ENCODE measurements around the gene DVL1.
A peak's percentile ranks its signal among the peaks of the same experiment; 100 is the strongest.

Gene DVL1

DNA sequence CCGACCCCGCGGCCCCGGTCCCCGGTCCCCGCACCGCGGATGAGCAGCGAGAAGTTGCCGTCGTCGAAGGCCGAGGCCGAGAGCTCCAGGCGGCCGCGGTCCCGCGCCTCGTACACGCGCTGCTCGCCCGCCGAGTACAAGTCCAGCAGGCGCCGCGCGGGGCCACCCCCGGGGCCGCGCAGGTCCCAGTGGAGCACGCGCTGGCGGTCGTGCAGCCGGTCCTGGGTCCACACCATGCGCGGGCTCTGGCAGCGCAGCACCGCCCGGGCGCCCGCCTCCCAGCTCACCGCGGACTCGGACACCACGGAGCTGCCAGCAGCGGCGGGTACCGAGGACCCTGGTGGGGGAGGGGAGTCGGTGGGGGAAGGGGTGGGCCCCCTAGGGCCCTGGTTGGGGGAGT lies 6.2 kb upstream of the DVL1 start:
- ATAC-seq (ENCODE audit: low read depth) = no peak
- Mint-ChIP-seq H3K27ac (no peak overlapping the region), H3K4me1 (peaks cover 19% of the 10 kb centered on the region), H3K4me3 (no peak overlapping the region), H3K9me3 (no peaks in the 10 kb centered on the region), H3K36me3 (peaks cover 2% of the 10 kb centered on the region), H3K27me3 (peaks cover 15% of the 10 kb centered on the region)
- no peak for DNase-seq (ENCODE audit: low spot score in 2 of 2)

DNA sequence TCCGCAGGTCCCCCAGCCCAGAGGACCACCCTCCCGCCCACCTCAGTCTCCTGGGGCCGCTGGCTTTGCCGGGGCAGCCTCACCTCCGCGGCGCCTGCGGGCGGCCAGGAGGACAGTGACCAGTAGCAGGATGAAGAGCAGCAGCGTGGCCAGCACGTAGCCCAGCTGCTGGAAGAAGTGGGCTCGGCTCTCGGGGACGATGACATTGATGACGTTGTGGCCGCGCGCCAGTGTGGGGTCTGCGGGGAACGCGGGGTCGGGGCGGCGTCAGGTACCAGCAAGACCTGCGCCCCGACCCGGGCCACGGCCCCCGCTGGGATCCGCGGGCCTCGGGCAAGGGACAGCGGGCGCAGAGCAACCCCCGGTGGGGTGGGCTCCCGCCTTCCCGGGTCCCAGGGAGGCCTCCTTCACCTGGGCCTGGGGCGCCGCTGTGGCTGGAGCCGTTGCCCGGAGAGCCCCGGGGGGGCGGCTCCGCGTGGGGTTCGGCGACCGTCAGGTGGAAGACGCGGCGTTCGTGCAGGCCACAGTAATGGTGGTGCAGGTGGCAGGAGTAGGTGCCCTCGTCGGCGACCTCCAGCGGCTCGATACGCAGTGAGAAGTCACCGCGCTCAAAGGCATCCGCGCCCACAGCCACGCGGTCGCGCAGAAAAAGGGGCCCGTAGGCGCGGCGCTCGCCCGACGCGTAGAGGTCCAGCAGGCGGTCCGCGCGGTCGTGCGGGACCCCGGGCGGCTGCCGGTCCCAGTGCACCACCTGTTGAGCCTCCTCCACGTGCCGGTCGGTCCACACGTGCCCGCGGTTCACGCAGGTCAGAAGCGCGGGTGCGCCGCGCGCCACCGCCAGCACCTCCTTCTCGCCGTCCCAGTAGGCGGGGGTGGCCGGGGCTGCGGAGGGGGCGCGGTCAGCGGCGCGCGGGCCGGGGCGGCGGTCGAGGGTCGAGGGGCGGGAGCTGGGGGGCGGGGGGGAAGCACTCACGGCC lies 5.3 kb upstream of the DVL1 start:
- Mint-ChIP-seq H3K4me1 (peaks cover 19% of the 10 kb centered on the region), H3K27me3 (peaks cover 14% of the 10 kb centered on the region), H3K36me3 (peaks cover 2% of the 10 kb centered on the region), H3K27ac (no peak overlapping the region), H3K4me3 (peak overlapping the region; percentile 55), H3K9me3 (no peaks in the 10 kb centered on the region)
- DNase-seq (ENCODE audit: low spot score in 2 of 2) (peak in 1 of 2 donors; percentile 30), ATAC-seq (ENCODE audit: low read depth) (peak; percentile 22)

- no peak overlapping the region for H3K27ac Mint-ChIP-seq
- ATAC-seq (ENCODE audit: low read depth) = no peak
- H3K4me3 Mint-ChIP-seq = no peak overlapping the region
- no peaks in the 10 kb centered on the region for H3K9me3 Mint-ChIP-seq
- peaks cover 2% of the 10 kb centered on the region for H3K36me3 Mint-ChIP-seq
- H3K27me3 Mint-ChIP-seq = peaks cover 14% of the 10 kb centered on the region
- DNase-seq (ENCODE audit: low spot score in 2 of 2) = peak in 1 of 2 donors; percentile 41
- H3K4me1 Mint-ChIP-seq = peaks cover 15% of the 10 kb centered on the region
Measured at GRCh38 chr1:1353389-1354151, 4.4 kb upstream of the DVL1 start.

GRCh38 chr1:1352786-1353388 lies 3.7 kb upstream of the DVL1 start:
- H3K4me1 Mint-ChIP-seq = peaks cover 15% of the 10 kb centered on the region
- peak overlapping the region; percentile 55 for H3K4me3 Mint-ChIP-seq
- H3K27ac Mint-ChIP-seq = no peak overlapping the region
- H3K27me3 Mint-ChIP-seq = peaks cover 14% of the 10 kb centered on the region
- H3K9me3 Mint-ChIP-seq = no peaks in the 10 kb centered on the region
- DNase-seq (ENCODE audit: low spot score in 2 of 2) (no peak), ATAC-seq (ENCODE audit: low read depth) (peak; percentile 18)
- H3K36me3 Mint-ChIP-seq = peaks cover 2% of the 10 kb centered on the region

GRCh38 chr1:1351511-1352427 lies 2.6 kb upstream of the DVL1 start:
- no peak for ATAC-seq (ENCODE audit: low read depth)
- H3K27ac Mint-ChIP-seq = peak overlapping the region; percentile 23
- peaks cover 2% of the 10 kb centered on the region for H3K36me3 Mint-ChIP-seq
- peak overlapping the region; percentile 55 for H3K4me3 Mint-ChIP-seq
- H3K9me3 Mint-ChIP-seq = no peaks in the 10 kb centered on the region
- DNase-seq (ENCODE audit: low spot score in 2 of 2) = no peak
- H3K27me3 Mint-ChIP-seq = peaks cover 9% of the 10 kb centered on the region
- peaks cover 22% of the 10 kb centered on the region for H3K4me1 Mint-ChIP-seq

DNA sequence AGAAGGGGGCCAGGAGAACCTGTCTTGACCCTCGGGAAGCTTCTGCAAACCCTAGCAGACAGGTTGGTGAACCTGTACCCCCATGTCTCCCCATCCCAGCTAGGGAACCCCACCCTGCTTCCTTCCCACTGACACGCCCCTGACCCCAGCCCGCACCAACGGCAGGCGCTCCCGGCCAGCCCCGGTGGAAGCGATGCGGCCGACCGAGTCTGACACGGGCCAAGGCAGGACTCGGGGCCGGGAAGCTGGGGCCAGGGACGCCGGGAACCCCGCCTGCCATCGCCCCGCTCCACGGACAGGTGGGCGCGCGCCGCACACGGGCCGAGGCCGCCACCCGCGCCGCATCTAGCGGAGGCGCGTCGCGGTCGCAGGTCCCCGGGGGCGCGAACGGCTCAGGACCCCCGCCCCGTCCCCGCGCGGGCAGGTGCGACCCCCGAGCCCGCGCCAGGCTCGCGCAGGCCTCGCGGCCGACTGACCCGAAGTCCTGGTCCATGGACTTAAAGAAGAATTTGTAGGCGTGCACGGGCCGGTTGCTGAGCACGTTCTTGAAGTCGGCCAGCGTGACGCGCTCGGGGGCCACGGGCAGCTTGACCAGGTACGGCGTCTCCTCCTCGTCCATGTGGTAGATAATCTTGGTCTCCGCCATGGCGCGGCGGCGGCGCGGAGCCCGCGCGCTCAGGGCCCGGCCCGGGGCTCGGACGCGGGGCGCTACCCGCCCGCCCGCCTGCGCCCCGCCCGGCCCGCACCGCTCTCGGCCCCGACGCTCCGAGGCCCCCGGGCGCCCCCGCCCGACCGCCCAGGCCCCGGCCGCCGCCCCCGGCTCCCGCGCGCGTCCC lies 580 bp downstream of the DVL1 start:
- peak overlapping the region; percentile 84 for H3K4me3 Mint-ChIP-seq
- peaks cover 2% of the 10 kb centered on the region for H3K36me3 Mint-ChIP-seq
- ATAC-seq (ENCODE audit: low read depth) (peak; percentile 42), DNase-seq (ENCODE audit: low spot score in 2 of 2) (no peak)
- H3K27me3 Mint-ChIP-seq = peaks cover 8% of the 10 kb centered on the region
- H3K4me1 Mint-ChIP-seq = peaks cover 21% of the 10 kb centered on the region
- no peak overlapping the region for H3K27ac Mint-ChIP-seq
- H3K9me3 Mint-ChIP-seq = no peaks in the 10 kb centered on the region

DNA sequence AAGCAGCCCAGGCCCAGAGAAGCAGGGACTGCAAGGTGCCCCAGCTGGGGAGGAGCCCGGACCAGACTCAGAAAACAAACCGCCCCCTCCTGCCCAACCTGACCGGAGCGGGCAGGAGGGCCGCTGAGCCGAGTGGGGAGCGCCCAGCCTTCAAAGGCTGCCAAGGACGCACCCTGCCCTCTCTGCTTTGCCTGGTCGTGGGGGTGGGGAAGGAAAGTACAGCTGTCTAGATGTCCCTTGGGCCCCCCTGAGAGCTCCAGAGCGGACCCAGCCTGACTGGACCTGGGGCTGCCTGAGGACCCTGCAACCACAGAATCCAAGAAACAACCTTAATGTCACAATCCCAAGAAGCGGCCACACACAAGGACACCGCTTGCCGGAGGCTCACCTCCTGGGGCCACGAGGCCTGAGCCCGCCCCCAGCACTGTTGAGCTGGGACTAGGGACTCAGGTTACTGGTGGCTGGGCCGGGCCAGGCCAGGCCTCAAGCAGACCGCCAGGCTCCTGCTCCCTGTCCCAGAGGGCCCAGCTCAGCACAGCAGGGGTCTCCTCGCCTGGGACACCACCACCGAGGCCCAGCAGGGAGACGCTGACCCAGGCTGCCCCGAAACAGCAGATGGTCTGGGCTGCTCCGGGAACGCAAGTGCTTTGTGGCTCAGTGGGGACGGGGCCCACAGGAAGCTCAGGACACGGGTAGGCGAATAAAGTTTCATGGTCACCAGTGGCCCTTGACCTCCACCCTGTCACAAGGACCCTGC lies 1.4 kb downstream of the DVL1 start:
- Mint-ChIP-seq H3K9me3 (no peaks in the 10 kb centered on the region), H3K4me3 (peak overlapping the region; percentile 84), H3K36me3 (peaks cover 3% of the 10 kb centered on the region), H3K4me1 (peaks cover 19% of the 10 kb centered on the region), H3K27me3 (peaks cover 7% of the 10 kb centered on the region), H3K27ac (no peak overlapping the region)
- ATAC-seq (ENCODE audit: low read depth) (no peak), DNase-seq (ENCODE audit: low spot score in 2 of 2) (no peak)

DNA sequence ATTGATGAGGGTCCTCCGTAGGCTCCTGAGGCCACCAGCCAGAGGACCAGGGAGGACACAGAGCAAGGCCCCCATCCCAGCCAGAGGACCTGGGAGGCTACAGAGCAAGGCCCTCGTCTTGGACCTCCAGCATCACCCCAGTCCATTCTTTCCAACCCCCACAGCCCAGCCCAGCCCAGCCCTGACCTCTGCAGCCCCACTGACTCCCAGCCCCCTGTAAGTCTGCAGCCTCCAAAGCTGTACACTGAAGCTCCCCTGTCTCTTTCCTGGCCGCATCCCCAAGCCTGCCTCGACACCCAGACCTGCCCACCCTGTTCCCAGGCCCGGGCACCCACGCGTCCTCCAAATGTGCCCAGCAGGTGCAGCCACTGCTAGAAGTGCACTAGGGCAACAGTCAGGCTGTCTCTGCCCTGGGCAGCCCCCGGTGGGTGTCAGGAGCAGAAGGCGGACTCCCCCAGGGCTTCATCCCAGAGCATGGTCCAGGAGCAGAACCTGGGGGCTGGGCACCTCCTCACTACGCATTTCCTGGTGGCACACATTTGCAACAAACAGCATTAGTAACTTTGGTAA lies 2.1 kb downstream of the DVL1 start:
- no peak overlapping the region for H3K27ac Mint-ChIP-seq
- peak overlapping the region; percentile 34 for H3K4me3 Mint-ChIP-seq
- no peak for DNase-seq (ENCODE audit: low spot score in 2 of 2)
- no peak for ATAC-seq (ENCODE audit: low read depth)
- H3K27me3 Mint-ChIP-seq = peaks cover 1% of the 10 kb centered on the region
- H3K4me1 Mint-ChIP-seq = peaks cover 12% of the 10 kb centered on the region
- no peaks in the 10 kb centered on the region for H3K9me3 Mint-ChIP-seq
- H3K36me3 Mint-ChIP-seq = peaks cover 2% of the 10 kb centered on the region

DNA sequence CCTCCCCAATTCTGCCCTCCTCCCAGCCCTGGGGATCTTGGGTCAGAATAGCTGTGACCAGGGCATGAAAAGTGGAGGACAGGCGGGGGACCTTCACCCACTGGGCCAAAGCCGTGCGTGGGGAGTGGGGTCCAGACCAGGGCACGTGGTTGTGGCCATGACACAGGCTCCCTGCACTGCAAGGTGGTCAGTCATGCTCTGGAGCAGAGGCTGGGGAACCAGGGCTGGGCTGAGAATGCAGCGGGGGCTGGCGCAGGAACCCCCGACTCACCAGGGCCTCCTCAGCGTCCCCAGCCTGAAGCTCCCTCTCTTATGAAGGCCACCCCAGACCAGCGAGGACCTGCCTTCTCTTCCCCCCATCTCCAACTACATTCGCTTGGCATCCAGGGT lies 2.7 kb downstream of the DVL1 start:
- Mint-ChIP-seq H3K4me3 (no peak overlapping the region), H3K27me3 (no peaks in the 10 kb centered on the region)

DNA sequence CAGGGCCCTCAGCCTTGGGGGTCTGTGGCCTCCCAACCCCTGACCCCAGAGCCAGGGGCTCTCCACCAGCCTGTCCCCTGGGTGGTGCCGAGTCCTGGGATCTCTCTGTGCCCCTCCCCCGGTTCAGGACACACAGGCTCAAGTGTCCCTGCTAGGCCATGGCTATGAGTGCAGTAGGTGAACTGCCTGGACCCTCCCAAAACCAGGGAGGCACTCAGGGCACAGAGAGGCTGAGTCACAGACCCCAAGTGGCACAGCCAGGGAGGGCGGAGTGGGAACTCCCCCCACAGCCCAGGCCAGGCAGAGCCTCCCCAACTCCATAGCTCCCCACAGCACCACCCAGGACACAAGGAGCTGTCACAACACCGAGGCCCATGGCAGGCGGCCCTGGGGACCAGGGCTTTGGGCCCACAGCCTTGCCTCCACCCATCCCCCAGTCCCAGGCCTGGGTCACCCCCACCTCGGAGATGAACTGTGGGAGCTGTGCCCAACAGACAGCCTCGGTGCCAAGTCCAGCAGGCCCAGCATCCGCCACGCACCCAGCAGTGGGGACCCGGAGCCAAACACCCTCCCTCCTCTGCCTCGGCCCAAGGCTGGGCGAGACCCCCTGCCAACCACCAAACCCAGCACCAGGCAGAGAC lies 3.2 kb downstream of the DVL1 start:
- H3K9me3 Mint-ChIP-seq = no peaks in the 10 kb centered on the region
- no peak overlapping the region for H3K27ac Mint-ChIP-seq
- DNase-seq (ENCODE audit: low spot score in 2 of 2) = no peak
- peaks cover 8% of the 10 kb centered on the region for H3K4me1 Mint-ChIP-seq
- ATAC-seq (ENCODE audit: low read depth) = no peak
- H3K4me3 Mint-ChIP-seq = no peak overlapping the region
- H3K27me3 Mint-ChIP-seq = no peaks in the 10 kb centered on the region
- peaks cover 5% of the 10 kb centered on the region for H3K36me3 Mint-ChIP-seq

More for the DNA sequence above, 2.7 kb downstream of the DVL1 start:
- ATAC-seq (ENCODE audit: low read depth) (no peak), DNase-seq (ENCODE audit: low spot score in 2 of 2) (no peak)
- Mint-ChIP-seq H3K9me3 (no peaks in the 10 kb centered on the region), H3K27ac (no peak overlapping the region), H3K4me1 (peaks cover 8% of the 10 kb centered on the region), H3K36me3 (peaks cover 2% of the 10 kb centered on the region)

DNA sequence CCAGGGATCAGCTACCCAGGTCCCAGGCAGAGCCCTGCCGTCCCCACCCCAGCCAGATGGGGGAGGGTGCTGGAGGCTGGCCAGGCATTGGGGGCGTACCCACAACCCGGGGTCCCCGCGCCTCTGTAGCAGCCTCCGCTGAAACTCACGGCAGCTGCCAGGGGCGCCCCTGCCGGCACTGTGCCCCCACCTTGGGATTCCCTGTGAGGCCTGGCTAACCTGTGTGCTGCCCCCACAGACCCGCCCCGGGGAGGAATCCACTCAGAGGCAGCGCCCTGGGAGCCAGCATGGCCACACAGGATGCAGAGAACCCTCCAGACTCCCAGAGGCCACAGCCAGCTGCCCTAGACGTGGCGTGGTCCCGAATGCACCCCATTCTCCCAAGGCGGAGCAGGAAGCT lies 3.8 kb downstream of the DVL1 start:
- DNase-seq (ENCODE audit: low spot score in 2 of 2) (no peak), ATAC-seq (ENCODE audit: low read depth) (no peak)
- Mint-ChIP-seq H3K4me3 (no peak overlapping the region), H3K27ac (no peak overlapping the region), H3K36me3 (peaks cover 7% of the 10 kb centered on the region), H3K9me3 (no peaks in the 10 kb centered on the region), H3K27me3 (no peaks in the 10 kb centered on the region), H3K4me1 (peaks cover 8% of the 10 kb centered on the region)

Measured in memory B cell (primary cell).